Stimulated activated CD8-positive, alpha-beta memory T cell treated with anti-CD3 and anti-CD28 coated beads, Interleukin-12 subunit alpha, Interleukin-12 subunit beta, amount 100 ng/mL, for 24 hours (primary cell): Measurements from ENCODE around the gene CCNH.

ENCODE experiments used
- DNase-seq: peaks from one replicate; pipeline ENCODE4 v3.0.0-alpha.2; 2020; ENCODE audit errors: extremely low read depth

Gene CCNH

DNA sequence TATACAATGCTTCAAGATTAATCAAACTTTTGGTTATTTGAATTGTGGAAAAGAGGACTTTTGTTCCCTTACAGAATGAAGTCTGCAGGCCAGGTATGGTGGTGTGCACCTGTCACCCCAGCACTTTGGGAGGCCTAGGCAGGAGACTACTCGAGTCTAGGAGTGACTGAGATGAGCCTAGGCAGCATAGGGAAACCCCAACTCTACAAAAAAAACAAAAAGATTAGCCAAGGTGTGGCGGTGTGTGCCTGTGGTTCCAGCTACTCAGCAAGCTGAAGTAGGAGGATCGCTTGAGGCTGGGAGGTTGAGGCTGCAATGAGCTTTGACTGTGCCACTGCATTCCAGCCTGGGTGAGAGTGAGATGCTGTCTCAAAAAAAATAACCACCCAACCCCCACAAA, 9.3 kb downstream of the CCNH start:
- no peak for DNase-seq

GRCh38 chr5:87401626-87402025, 11.1 kb downstream of the CCNH start:
- no peak for DNase-seq

GRCh38 chr5:87400305-87400899, 12.3 kb downstream of the CCNH start:
- no peak for DNase-seq

GRCh38 chr5:87399720-87400119, 13.0 kb downstream of the CCNH start:
- DNase-seq: no peak

GRCh38 chr5:87398981-87399614, 13.6 kb downstream of the CCNH start:
- DNase-seq: no peak

DNA sequence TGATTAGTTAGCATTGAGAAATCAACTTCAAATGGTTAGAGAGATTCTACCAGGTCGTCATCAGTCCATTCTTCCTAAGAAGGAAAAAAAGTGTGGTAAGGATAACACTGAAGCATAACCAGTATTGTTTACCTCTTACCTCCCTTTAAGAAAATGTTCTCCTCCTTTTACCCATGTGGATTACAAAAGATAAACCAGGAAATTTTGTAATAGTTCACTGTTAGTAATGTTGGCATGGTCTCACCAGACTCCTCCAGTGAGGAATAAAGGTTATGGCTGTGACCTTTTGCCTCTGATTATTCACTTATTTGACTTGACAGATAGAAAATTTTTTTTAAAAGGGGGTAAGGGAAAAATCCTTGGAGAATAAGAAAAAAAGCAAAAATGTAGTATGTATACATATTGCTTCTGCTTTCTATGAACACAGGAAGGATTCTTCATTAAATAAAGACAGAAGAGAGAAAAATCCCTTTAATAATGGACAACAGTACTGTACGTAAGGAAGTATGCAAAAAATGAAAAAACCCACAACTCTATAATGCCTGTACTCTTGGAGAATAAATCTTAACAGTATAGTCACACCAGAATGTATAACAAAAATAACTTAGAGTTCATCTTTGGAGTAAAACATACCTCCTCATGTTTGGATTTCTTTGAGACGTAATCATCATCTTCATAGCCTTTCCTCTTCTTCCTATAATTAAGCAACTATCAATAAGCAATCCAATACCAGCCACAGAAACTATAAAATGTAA, 18.1 kb downstream of the CCNH start:
- no peak for DNase-seq

GRCh38 chr5:87393331-87393730, 19.4 kb downstream of the CCNH start:
- no peak for DNase-seq

DNA sequence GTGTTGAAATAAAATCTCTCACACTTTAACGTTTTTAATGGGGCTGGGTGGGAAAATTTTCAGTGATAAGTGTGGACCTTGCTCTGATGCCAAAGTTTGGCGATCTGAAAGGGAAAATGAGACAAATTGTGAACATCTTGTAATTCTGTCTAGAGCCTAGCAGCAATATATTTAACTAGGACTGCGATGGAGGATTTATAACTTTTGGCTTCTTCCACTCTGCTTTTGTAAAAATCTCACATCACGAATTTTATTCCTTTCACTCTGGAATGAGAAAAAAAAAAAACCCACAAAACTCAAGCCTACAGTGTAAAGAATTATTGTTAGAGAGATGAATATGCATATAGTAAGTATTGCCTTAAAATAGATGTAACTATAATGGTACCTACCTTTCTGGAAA, 19.9 kb downstream of the CCNH start:
- DNase-seq: no peak

- DNase-seq: no peak
Measured at GRCh38 chr5:87392170-87392569, 20.6 kb downstream of the CCNH start.

DNA sequence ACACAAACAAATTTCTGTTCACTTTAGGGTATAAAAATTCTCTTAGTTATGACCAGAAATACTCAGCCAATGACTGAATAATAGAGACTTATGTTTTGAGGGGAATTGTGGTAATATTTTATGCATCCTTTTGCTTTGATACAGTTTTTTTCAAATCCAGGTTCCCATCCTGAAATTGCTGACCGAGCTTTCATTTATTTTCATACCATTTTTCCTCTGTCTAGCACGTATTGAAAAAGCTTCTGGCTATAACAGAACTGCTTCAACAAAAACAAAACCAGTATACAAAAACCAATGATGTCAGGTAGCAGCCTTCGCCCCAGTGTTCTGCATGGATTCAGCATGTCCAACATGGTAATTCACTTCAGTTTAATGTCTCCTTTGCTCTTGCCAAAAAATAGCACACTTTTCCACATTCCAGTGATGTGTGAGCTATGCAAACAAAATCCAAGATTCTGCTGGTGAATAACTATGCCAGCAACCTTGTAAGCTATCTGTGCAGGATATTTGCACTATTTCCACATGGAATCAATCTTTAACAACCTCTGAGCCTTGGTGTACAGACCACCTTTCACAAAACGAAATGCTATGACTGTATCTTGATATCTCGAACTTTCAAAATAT, 22.0 kb downstream of the CCNH start:
- no peak for DNase-seq

GRCh38 chr5:87390075-87390474, 22.7 kb downstream of the CCNH start:
- no peak for DNase-seq

DNA sequence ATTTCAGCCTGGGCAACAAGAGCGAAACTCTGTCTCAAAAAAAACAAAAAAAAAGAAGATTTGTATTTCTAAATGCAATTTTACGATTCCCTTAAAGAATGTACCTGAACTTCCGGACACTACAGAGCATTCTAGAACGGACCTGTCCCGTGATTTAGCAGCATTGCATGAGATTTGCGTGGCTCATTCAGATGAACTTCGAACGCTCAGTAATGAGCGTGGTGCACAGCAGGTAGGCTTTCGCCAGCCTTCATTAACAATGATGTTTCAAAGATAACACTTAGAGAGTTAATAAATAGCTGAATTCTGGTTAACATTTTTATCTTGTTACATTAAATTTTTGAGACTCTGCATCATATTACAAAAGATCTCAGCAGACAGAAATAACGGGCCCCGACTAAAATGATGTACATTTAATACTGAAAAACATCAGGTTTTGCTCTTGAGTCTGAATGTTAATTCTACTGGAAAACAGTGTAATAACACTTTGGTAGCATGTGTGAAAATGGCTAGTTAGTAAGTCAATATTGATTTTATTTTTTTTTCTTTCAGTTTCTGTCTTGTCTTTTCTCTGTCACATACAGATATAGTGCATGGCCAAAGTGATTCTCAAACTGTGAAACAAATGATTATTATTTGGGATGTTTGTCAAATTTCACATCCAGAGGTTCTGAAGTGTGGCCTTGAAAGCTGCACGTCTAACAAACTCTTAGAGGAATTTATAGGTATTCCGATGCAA, 23.3 kb downstream of the CCNH start:
- DNase-seq: no peak

- DNase-seq: no peak
Measured at GRCh38 chr5:87388129-87388528, 24.6 kb downstream of the CCNH start.

DNA sequence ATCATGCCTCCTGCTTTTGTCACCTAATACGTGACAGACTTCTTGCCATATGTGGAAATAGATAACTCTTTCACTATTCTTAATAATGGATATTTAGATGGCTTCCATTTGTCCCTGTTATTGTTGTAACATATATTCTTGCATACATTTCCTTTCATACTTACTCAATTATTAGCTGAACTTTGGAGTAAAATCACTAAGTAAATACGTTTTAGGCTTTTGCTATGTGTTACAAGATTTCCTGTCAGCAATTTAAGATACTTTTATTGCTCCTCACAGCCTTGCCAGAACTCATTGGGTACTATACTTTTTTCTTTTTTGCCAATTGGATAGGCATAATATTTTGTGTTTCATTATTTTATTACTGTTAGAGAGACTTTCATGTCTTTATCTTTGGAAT, 26.9 kb downstream of the CCNH start:
- no peak for DNase-seq

DNA sequence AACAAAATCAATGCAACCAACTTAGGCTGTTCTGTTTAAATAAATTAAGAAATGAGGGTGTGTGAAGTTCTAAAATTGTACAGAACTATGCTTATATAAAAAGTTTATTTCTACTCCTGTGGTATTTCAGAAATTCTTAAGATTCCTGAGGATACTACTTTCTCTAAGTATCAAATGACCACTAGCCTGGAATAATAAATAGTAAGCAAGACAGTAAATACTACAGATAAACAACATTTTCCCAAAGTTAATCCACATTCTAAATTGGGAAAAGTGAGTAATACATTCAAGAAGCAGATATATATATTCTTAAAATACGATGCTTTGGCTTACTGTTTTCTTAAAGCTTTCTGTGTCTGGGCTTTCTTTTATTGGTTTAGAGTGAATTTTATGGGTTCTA, 29.5 kb downstream of the CCNH start:
- no peak for DNase-seq

DNA sequence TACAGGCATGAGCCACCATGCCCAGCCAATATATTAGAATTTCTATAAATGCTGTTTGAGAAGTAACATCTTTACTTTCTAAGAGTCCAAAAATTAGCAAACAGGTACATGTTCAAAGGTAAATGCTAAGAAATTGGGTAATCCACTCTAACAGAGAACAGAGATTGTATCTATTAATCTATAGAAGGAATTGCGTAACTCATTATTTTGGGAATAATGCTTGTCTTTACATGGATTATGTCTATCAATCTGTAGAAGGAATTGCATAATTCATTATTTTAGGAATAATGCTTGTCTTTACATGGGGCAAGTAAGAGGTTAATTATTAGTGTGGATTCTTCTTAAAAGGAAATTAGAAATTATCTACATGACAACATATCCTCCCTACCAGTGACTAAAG, 30.5 kb downstream of the CCNH start:
- DNase-seq: no peak

- DNase-seq: no peak
Measured at GRCh38 chr5:87372705-87373104, 40.0 kb downstream of the CCNH start.

DNA sequence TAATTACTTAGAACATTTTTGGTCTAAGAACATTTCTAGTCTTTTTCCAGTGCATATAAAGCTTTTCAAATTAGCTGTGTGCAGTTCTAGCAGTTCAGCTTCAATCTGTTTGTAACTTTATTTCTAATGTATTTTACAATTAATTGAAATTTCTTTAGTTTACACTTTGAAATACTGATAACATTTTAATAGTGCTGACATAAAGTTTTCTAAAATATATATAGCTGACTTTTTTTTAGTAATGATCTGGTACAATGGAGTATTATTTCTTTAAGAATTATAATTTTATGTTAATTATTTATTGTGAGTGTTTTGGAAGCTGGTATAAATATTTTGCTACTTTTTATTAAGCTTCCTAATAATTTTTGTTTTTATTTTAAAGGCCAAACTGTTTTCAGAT, 43.3 kb downstream of the CCNH start:
- no peak for DNase-seq

- DNase-seq: no peak
Measured at GRCh38 chr5:87368601-87369000, 44.1 kb downstream of the CCNH start.

- DNase-seq: no peak
Measured at GRCh38 chr5:87367243-87367642, 45.5 kb downstream of the CCNH start.

DNA sequence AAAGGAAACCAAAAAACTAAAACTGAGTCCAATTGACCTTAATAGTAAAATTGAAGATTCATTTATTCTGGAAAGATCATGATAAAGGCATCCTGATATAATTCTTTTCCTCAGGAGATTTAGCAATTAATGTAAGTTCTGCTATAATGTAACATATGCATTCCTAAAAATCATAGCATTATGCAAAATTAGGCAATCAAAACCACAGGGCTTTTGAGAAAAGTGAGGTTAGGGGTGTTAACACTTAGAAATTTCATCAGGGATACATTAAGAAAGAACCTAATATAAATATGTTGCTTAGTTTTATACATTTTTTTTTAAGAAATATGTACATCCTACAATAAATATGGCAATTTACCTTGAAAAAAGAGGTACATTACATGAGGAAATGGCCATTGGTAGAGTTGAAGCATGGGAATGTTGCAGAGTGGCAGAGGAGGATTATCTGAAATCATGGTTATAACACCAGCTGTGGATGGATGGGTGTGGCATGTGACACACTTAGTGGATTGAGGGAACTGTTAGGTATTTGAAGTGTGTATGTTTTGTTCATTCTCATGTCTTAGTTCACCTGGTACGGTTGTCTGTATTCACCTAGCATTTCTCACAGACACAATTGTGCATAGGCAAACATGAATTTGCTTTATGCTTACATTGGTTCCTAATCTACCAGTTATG, 51.1 kb downstream of the CCNH start:
- DNase-seq: no peak

- DNase-seq: no peak
Measured at GRCh38 chr5:87361031-87361445, 51.7 kb downstream of the CCNH start.
